A673 (cell line): ENCODE results near the gene PRKAG2. TPM values are rescaled to one million over a fixed set of nuclear protein-coding genes. Genes with fewer than 3 reads are reported as not detected.

Experiments
- BruUV-seq: library from RNA; stranded (reverse); fragments of 400-500 nt; replicated peaks from 2 replicates; lab custom pipeline; 2021; lab: Mats Ljungman, UMichigan
- CTCF ChIA-PET: fragments of 300-600 bp; sonication (Branson Sonifier 250); formaldehyde crosslinking; loops from one replicate; lab custom pipeline; 2022; ENCODE audit warnings: antibody characterized with exemption; lab: Charles Lee
- POLR2A ChIA-PET: fragments of 300-600 bp; sonication (Branson Sonifier 250); formaldehyde crosslinking; loops from one replicate; lab custom pipeline; 2022; ENCODE audit warnings: antibody characterized with exemption; ENCODE audit not compliant: low non-redundant PET; lab: Charles Lee
- DNase-seq: peaks from one replicate; pipeline ENCODE4 v3.0.0-alpha.2; 2015; ENCODE audit warnings: low spot score
- H3K27ac ChIP-seq: fragments of 200-600 bp; sonication (generic); 2 replicates; pipeline ENCODE4 v1.5.1; 2016; ENCODE audit warnings: mixed run types, low read depth, mild to moderate bottlenecking, mixed read lengths, antibody characterized with exemption, low read length; ENCODE audit not compliant: poor library complexity, severe bottlenecking
- H3K27me3 ChIP-seq: fragments of 200-600 bp; sonication (generic); replicated peaks from 2 replicates; pipeline ENCODE4 v1.6.1; 2017; ENCODE audit warnings: mixed run types, low read depth, mild to moderate bottlenecking, mixed read lengths, antibody characterized with exemption, low read length; ENCODE audit not compliant: insufficient read depth, poor library complexity
- H3K36me3 ChIP-seq: fragments of 200-600 bp; sonication (generic); 2 replicates; pipeline ENCODE4 v1.6.1; 2016; ENCODE audit warnings: mixed run types, mild to moderate bottlenecking, mixed read lengths, antibody characterized with exemption, low read length; ENCODE audit not compliant: insufficient read depth, poor library complexity, severe bottlenecking
- H3K4me1 ChIP-seq: fragments of 200-600 bp; sonication (generic); 2 replicates; pipeline ENCODE4 v1.6.1; 2017; ENCODE audit warnings: mixed run types, mild to moderate bottlenecking, mixed read lengths, antibody characterized with exemption, low read length; ENCODE audit not compliant: insufficient read depth, poor library complexity, severe bottlenecking
- H3K4me3 ChIP-seq: fragments of 200-600 bp; sonication (generic); 2 replicates; pipeline ENCODE4 v1.5.1; 2016; ENCODE audit warnings: low read depth, mixed run types, mild to moderate bottlenecking, mixed read lengths, low read length; ENCODE audit not compliant: poor library complexity, severe bottlenecking
- H3K9me3 ChIP-seq: fragments of 200-600 bp; sonication (generic); 2 replicates; pipeline ENCODE4 v1.6.1; 2016; ENCODE audit warnings: mixed run types, low read depth, mild to moderate bottlenecking, mixed read lengths, antibody characterized with exemption, low read length; ENCODE audit not compliant: poor library complexity, severe bottlenecking
- CTCF ChIP-seq: fragments of 300-800, 200-600 bp; sonication (generic); conservative IDR thresholded peaks from 2 replicates; pipeline ENCODE4 v1.5.1; 2017; ENCODE audit warnings: low read depth, mild to moderate bottlenecking, antibody characterized with exemption, low read length, moderate library complexity, mixed read lengths
- EZH2 ChIP-seq: fragments of 200-600 bp; sonication (generic); IDR thresholded peaks from 2 replicates; pipeline ENCODE4 v1.6.1; 2017; ENCODE audit warnings: borderline replicate concordance, low read depth, mild to moderate bottlenecking, mixed read lengths, antibody characterized with exemption, low read length; ENCODE audit not compliant: poor library complexity, severe bottlenecking
- intact Hi-C: fragments of 100-400 bp; cut with micrococcal nuclease; formaldehyde crosslinking; loops from one replicate; pipeline ENCODE4 v1.10.0; 2022; ENCODE audit not compliant: unreplicated experiment
- total RNA-seq: library from RNA; stranded (reverse); gene quantifications from 2 replicates; pipeline ENCODE4 v1.2.3, GENCODE V29; 2021

Gene PRKAG2
- total RNA-seq, 1 experiment from 2014 or later: 11.6 TPM

GRCh38 chr7:151896086-151896485 is 19.2 kb upstream of the PRKAG2 start:
- Histone ChIP-seq H3K9me3 (no peaks in the 10 kb centered on the region), H3K4me1 (no peaks in the 10 kb centered on the region), H3K27ac (no peak overlapping the region), H3K36me3 (no peaks in the 10 kb centered on the region), H3K27me3 (no peaks in the 10 kb centered on the region), H3K4me3 (no peak overlapping the region)
- ChIA-PET CTCF (no interaction called here), POLR2A (no interaction called here)
- BruUV-seq: no TSS peak
- intact Hi-C loops: no loop called here
- no peak for TF ChIP-seq CTCF
- no peak for TF ChIP-seq EZH2
- DNase-seq: no peak

GRCh38 chr7:151895631-151896031 is 18.7 kb upstream of the PRKAG2 start:
- POLR2A ChIA-PET: no interaction called here
- CTCF ChIA-PET: no interaction called here
- no TSS peak for BruUV-seq

GRCh38 chr7:151895008-151895630 is 18.2 kb upstream of the PRKAG2 start:
- Histone ChIP-seq H3K27ac (no peak overlapping the region), H3K9me3 (no peaks in the 10 kb centered on the region), H3K27me3 (no peaks in the 10 kb centered on the region), H3K4me3 (no peak overlapping the region), H3K36me3 (no peaks in the 10 kb centered on the region), H3K4me1 (no peaks in the 10 kb centered on the region)
- DNase-seq: no peak
- CTCF ChIA-PET: no interaction called here
- intact Hi-C loops: no loop called here
- no TSS peak for BruUV-seq
- POLR2A ChIA-PET: no interaction called here
- TF ChIP-seq CTCF (no peak), EZH2 (no peak)

More at GRCh38 chr7:151895631-151896031, 18.7 kb upstream of the PRKAG2 start:
- Histone ChIP-seq H3K4me3 (no peak overlapping the region), H3K4me1 (no peaks in the 10 kb centered on the region), H3K27ac (no peak overlapping the region), H3K9me3 (no peaks in the 10 kb centered on the region), H3K27me3 (no peaks in the 10 kb centered on the region), H3K36me3 (no peaks in the 10 kb centered on the region)
- no peak for TF ChIP-seq CTCF
- no peak for TF ChIP-seq EZH2
- intact Hi-C loops: no loop called here
- peak; percentile 29 for DNase-seq
